GM23338 (cell line): ENCODE measurements around the gene SAT1.

Source experiments
- CREB1 ChIP-seq: fragments of 250-450 bp; sonication (Bioruptor Pico); IDR thresholded peaks from 2 replicates; pipeline ENCODE4 v1.5.0; 2020; ENCODE audit warnings: low read depth, mild to moderate bottlenecking, moderate library complexity
- CTCF ChIP-seq, 2 experiments: fragments of 200-600 bp in 1 of 2; sonication (generic) in 1 of 2; conservative IDR thresholded peaks; 2 replicates each; pipeline versions ENCODE4 v1.5.1 to v1.6.1; 2016 to 2017; ENCODE audit warnings: antibody characterized with exemption in 2 of 2, low read depth in 2 of 2, mild to moderate bottlenecking in 2 of 2, moderate library complexity in 1 of 2
- EZH2 ChIP-seq: fragments of 200-600 bp; sonication (generic); IDR thresholded peaks from one replicate; pipeline ENCODE4 v1.8.0; 2017; ENCODE audit warnings: antibody characterized with exemption, mild to moderate bottlenecking, low read depth; ENCODE audit not compliant: unreplicated experiment
- EZH2phosphoT487 ChIP-seq: fragments of 200-600 bp; sonication (generic); IDR thresholded peaks from one replicate; pipeline ENCODE4 v1.8.1; 2018; ENCODE audit warnings: antibody characterized with exemption; ENCODE audit not compliant: unreplicated experiment
- NANOG ChIP-seq: IDR thresholded peaks from 2 replicates; pipeline ENCODE4 v1.6.1; 2016; ENCODE audit warnings: antibody characterized with exemption, borderline replicate concordance
- POLR2AphosphoS5 ChIP-seq: IDR thresholded peaks from 2 replicates; pipeline ENCODE4 v1.6.1; 2016; ENCODE audit warnings: antibody characterized with exemption, low read depth
- REST ChIP-seq: IDR thresholded peaks from one replicate; pipeline ENCODE4 v1.6.1; 2018; ENCODE audit warnings: antibody characterized with exemption; ENCODE audit not compliant: unreplicated experiment
- STAT1 ChIP-seq: IDR thresholded peaks from one replicate; pipeline ENCODE4 v1.6.1; 2016; ENCODE audit warnings: antibody characterized with exemption; ENCODE audit not compliant: unreplicated experiment
- ZNF114 ChIP-seq: fragments of 250-450 bp; sonication (Bioruptor Pico); IDR thresholded peaks from 2 replicates; pipeline ENCODE4 v1.5.0; 2020; ENCODE audit warnings: mild to moderate bottlenecking, moderate library complexity
- ZNF331 ChIP-seq: fragments of 250-450 bp; sonication (Bioruptor Pico); IDR thresholded peaks from 2 replicates; pipeline ENCODE4 v1.5.0; 2020; ENCODE audit warnings: low read depth, mild to moderate bottlenecking, moderate library complexity

DNA sequence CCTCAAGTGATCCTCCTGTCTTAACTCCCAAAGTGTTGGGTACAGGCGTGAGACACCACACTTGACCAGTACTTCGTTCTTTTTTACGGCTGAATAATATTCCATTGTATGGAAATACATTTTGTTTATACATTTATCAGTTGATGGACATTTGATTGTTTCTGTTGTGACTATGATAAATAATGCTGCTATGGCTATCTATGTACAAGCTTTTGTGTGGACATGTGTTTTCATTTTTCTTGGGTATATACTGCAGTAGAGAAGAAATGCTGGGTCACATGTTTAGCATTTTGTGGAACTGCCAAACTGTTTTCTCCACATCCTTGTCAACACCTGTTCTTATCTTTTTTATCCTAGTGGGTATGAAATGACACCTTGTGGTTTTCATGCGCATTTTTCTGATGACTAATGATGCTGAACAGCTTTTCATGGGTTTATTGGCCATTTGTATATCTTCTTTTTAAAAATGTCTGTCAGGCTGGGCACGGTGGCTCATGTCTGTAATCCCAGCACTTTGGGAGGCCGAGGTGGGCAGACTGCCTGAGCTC is 37.3 kb downstream of the SAT1 start:
- TF ChIP-seq CTCF (conservative IDR thresholded peaks at IDR 0.05; ENCODE audit: low read depth in 2 of 2), result no peak
- TF ChIP-seq ZNF331 (CRISPR knock-in tag), result no peak
- TF ChIP-seq REST, result no peak
- TF ChIP-seq CREB1, result no peak
- no peak for TF ChIP-seq EZH2
- no peak for TF ChIP-seq EZH2phosphoT487
- TF ChIP-seq POLR2AphosphoS5, result no peak
- TF ChIP-seq STAT1, result no peak
- TF ChIP-seq ZNF114 (CRISPR knock-in tag), result no peak
- no peak for TF ChIP-seq NANOG
